GM12878 (cell line): Measurements from ENCODE around the gene PRDM16. TPM values are rescaled to one million over a fixed set of nuclear protein-coding genes. Genes with fewer than 3 reads are reported as not detected.

Experiments
- ATAC-seq: fragments of 200-7000 bp; cut with Tn5 transposase; 3 replicates; pipeline ENCODE4 v1.9.1; 2020; ENCODE audit warnings: mild to moderate bottlenecking, moderate library complexity
- BruUV-seq: library from RNA; stranded (reverse); fragments of 400-500 nt; replicated peaks from 2 replicates; lab custom pipeline; 2021; lab: Mats Ljungman, UMichigan
- CTCF ChIA-PET: fragments of 300-600 bp; sonication (Branson Sonifier 250); formaldehyde crosslinking; extraction: SDS; loops from one replicate; lab custom pipeline; 2021; ENCODE audit warnings: inconsistent platforms; lab: Yijun Ruan, JAX
- POLR2A ChIA-PET: fragments of 350-600 bp; formaldehyde crosslinking; extraction: SDS; loops from one replicate; lab custom pipeline; 2021; ENCODE audit warnings: inconsistent platforms; lab: Charles Lee
- RAD21 ChIA-PET: fragments of 300-600 bp; sonication (Branson Sonifier 250); formaldehyde crosslinking; loops from one replicate; lab custom pipeline; 2023; ENCODE audit warnings: antibody characterized with exemption; ENCODE audit not compliant: unreplicated experiment; lab: Charles Lee
- SMC1A ChIA-PET: fragments of 300-600 bp; sonication (Branson Sonifier 250); formaldehyde crosslinking; loops from one replicate; lab custom pipeline; 2023; ENCODE audit not compliant: unreplicated experiment, uncharacterized antibody; lab: Charles Lee
- DNase-seq: peaks from one replicate; pipeline ENCODE4 v3.0.0-alpha.2; 2011; ENCODE audit warnings: low read depth, low spot score
- FAIRE-seq: peaks from 3 replicates; lab custom pipeline; 2011; peaks lifted over from hg19 to GRCh38; lab: Jason Lieb, UNC
- H2AFZ ChIP-seq: 2 replicates; pipeline ENCODE4 v1.6.0; 2011; ENCODE audit warnings: low read depth, low read length, control low read depth; ENCODE audit not compliant: control insufficient read depth
- H3K27ac ChIP-seq: 2 replicates; pipeline ENCODE4 v1.5.1; 2011; ENCODE audit warnings: control low read depth; ENCODE audit not compliant: control insufficient read depth, insufficient read depth
- H3K27me3 ChIP-seq, 2 experiments: replicated peaks in 1 of 2; 2 replicates each; pipeline versions ENCODE4 v1.6.0 to v1.6.1; 2011; ENCODE audit warnings: low read length in 1 of 2; ENCODE audit not compliant: control insufficient read depth in 2 of 2, insufficient read depth in 2 of 2
- H3K36me3 ChIP-seq, 2 experiments: 2 replicates each; pipeline ENCODE4 v1.5.1; 2011; ENCODE audit warnings: low read length in 1 of 2; ENCODE audit not compliant: control insufficient read depth in 2 of 2, insufficient read depth in 2 of 2
- H3K4me1 ChIP-seq: 2 replicates; pipeline ENCODE4 v1.6.1; 2011; ENCODE audit warnings: mild to moderate bottlenecking, low read length, moderate library complexity, mixed read lengths; ENCODE audit not compliant: control insufficient read depth, insufficient read depth
- H3K4me2 ChIP-seq: 2 replicates; pipeline ENCODE4 v1.6.0; 2011; ENCODE audit warnings: control low read depth; ENCODE audit not compliant: control insufficient read depth, insufficient read depth
- H3K4me3 ChIP-seq: fragments of 200-600 bp; sonication (generic); 2 replicates; pipeline ENCODE4 v1.5.1; 2016
- H3K79me2 ChIP-seq: 2 replicates; pipeline ENCODE4 v1.6.0; 2011; ENCODE audit warnings: low read length; ENCODE audit not compliant: control insufficient read depth, insufficient read depth
- H3K9ac ChIP-seq: 2 replicates; pipeline ENCODE4 v1.8.0; 2011; ENCODE audit warnings: low read length, control low read depth, mixed read lengths; ENCODE audit not compliant: control insufficient read depth, insufficient read depth
- H3K9me3 ChIP-seq: replicated peaks from 3 replicates; pipeline ENCODE4 v1.5.1; 2011; ENCODE audit warnings: mild to moderate bottlenecking, low read length; ENCODE audit not compliant: control insufficient read depth, insufficient read depth
- H4K20me1 ChIP-seq: 2 replicates; pipeline ENCODE4 v1.6.0; 2011; ENCODE audit not compliant: control insufficient read depth, insufficient read depth
- ETV6 ChIP-seq, 2 experiments: fragments of 450-650 bp in 1 of 2; IDR thresholded peaks in 1 of 2; conservative IDR thresholded peaks in 1 of 2; 2 replicates each; pipeline ENCODE4 v1.6.1; 2014; ENCODE audit warnings: antibody characterized with exemption in 1 of 2, borderline replicate concordance in 1 of 2, low read depth in 1 of 2, mild to moderate bottlenecking in 1 of 2, moderate library complexity in 1 of 2
- FOS ChIP-seq: IDR thresholded peaks from 3 replicates; pipeline ENCODE4 v1.6.1; 2011; ENCODE audit warnings: borderline replicate concordance; ENCODE audit not compliant: insufficient read length; ENCODE audit errors: extremely low read depth
- GATAD2B ChIP-seq: fragments of 450-650 bp; conservative IDR thresholded peaks from 2 replicates; pipeline ENCODE4 v1.6.1; 2017; ENCODE audit warnings: low read depth, mild to moderate bottlenecking, moderate library complexity
- JUNB ChIP-seq: IDR thresholded peaks from 2 replicates; pipeline ENCODE4 v1.6.1; 2016; ENCODE audit warnings: antibody characterized with exemption, mild to moderate bottlenecking
- PKNOX1 ChIP-seq: fragments of 450-650 bp; IDR thresholded peaks from 2 replicates; pipeline ENCODE4 v1.6.1; 2016; ENCODE audit warnings: mild to moderate bottlenecking
- PML ChIP-seq: IDR thresholded peaks from 2 replicates; pipeline ENCODE4 v1.6.1; 2012; ENCODE audit warnings: low read length, inconsistent platforms
- PRDM15 ChIP-seq: fragments of 450-650 bp; formaldehyde crosslinking; IDR thresholded peaks from 2 replicates; pipeline ENCODE4 v1.4.0; 2020; ENCODE audit warnings: mild to moderate bottlenecking, moderate library complexity
- TCF3 ChIP-seq: IDR thresholded peaks from 2 replicates; pipeline ENCODE4 v1.6.1; 2012; ENCODE audit warnings: low read depth, mild to moderate bottlenecking, low read length, borderline replicate concordance; ENCODE audit not compliant: insufficient read depth
- ZNF687 ChIP-seq: fragments of 450-650 bp; IDR thresholded peaks from 2 replicates; pipeline ENCODE4 v1.6.1; 2017; ENCODE audit warnings: mild to moderate bottlenecking, moderate library complexity
- WGBS: methylation state at CpG from one replicate; pipeline ENCODE4 v1.1.6; 2016; ENCODE audit warnings: low lambda C conversion rate; ENCODE audit not compliant: insufficient replicate concordance, insufficient coverage; ENCODE audit errors: missing lambda C conversion rate; 5-methylcytosine and 5-hydroxymethylcytosine counted together
- in situ Hi-C: fragments of 300-500 bp; cut with MboI; formaldehyde crosslinking; loops from 9 replicates; pipeline ENCODE4 v1.14.3; 2018; ENCODE audit warnings: mixed read lengths
- intact Hi-C: fragments of 100-400 bp; cut with micrococcal nuclease; formaldehyde crosslinking; loops from one replicate; pipeline ENCODE4 v1.14.2; 2022; ENCODE audit not compliant: unreplicated experiment
- polyA plus RNA-seq, 11 experiments: library from polyadenylated mRNA; depleted of rRNA in 4 of 11; unstranded in 6 of 11; stranded (reverse) in 5 of 11; fragments of >200 nt; fragmentation: Nextera tagmentation in 4 of 11; fragmentation: Illumina TruSeq in 1 of 11; extraction: Ambion mirVana in 4 of 11; extraction: Trizol in 1 of 11; gene quantifications; 1 replicate in 1 of 11; 2 replicates in 10 of 11; pipeline versions ENCODE4 v1.2.1 to v1.2.3, GENCODE V29; 2011 to 2016; ENCODE audit warnings: inconsistent platforms in 2 of 11, missing spikeins in 2 of 11, low read depth in 1 of 11
- total RNA-seq, 4 experiments: library from RNA; depleted of rRNA in 3 of 4; stranded (reverse); fragments of >200 nt in 3 of 4; fragmentation: Illumina TruSeq in 1 of 4; extraction: Trizol in 1 of 4; gene quantifications; 2 replicates each; pipeline versions ENCODE4 v1.2.1 to v1.2.3, GENCODE V29; 2013 to 2021

Gene PRDM16
- total and polyA plus RNA-seq, 10 of the 15 experiments (the other 5 are each of a cell fraction or from before 2014, with no cell fraction given), result 0.03 TPM; not detected in 9

- ChIA-PET RAD21 (no interaction called here), CTCF (no interaction called here), POLR2A (no interaction called here), SMC1A (no interaction called here)
- WGBS, result 81% methylated on average over 57 of the region's 91 CpGs
- no peak overlapping the region for H3K9ac ChIP-seq
- no peaks in the 10 kb centered on the region; a peak in 2 of 4 replicates for H3K27me3 ChIP-seq
- H4K20me1 ChIP-seq, result no peaks in the 10 kb centered on the region
- intact Hi-C loops, result no loop called here
- TF ChIP-seq PML, result no peak
- TF ChIP-seq GATAD2B, result no peak
- TF ChIP-seq ZNF687, result no peak
- TF ChIP-seq TCF3, result no peak
- TF ChIP-seq PRDM15 (CRISPR knock-in tag), result no peak
- TF ChIP-seq ETV6 (conservative IDR thresholded peaks at IDR 0.05 in 1 of 2, IDR thresholded peaks at IDR 0.05 in 1 of 2; ENCODE audit: borderline replicate concordance in 1 of 2, low read depth in 1 of 2), result no peak
- TF ChIP-seq JUNB, result no peak
- TF ChIP-seq FOS, result no peak
- TF ChIP-seq PKNOX1, result no peak
- FAIRE-seq, result no peak
- BruUV-seq, result no TSS peak
- H3K36me3 ChIP-seq, result no peaks in the 10 kb centered on the region
- in situ Hi-C loops, result no loop called here
- H3K9me3 ChIP-seq, result no peaks in the 10 kb centered on the region
- no peak overlapping the region for H2AFZ ChIP-seq
- H3K4me3 ChIP-seq, result no peak overlapping the region
- no peak overlapping the region for H3K4me2 ChIP-seq
- no peak for DNase-seq
- H3K27ac ChIP-seq, result no peak overlapping the region
- no peaks in the 10 kb centered on the region for H3K4me1 ChIP-seq
- H3K79me2 ChIP-seq, result no peaks in the 10 kb centered on the region
- no peak for ATAC-seq
Measured at GRCh38 chr1:3063379-3064295, 5.4 kb upstream of the PRDM16 start.
